ENCODE results near the gene UNC13A.

Gene UNC13A

DNA sequence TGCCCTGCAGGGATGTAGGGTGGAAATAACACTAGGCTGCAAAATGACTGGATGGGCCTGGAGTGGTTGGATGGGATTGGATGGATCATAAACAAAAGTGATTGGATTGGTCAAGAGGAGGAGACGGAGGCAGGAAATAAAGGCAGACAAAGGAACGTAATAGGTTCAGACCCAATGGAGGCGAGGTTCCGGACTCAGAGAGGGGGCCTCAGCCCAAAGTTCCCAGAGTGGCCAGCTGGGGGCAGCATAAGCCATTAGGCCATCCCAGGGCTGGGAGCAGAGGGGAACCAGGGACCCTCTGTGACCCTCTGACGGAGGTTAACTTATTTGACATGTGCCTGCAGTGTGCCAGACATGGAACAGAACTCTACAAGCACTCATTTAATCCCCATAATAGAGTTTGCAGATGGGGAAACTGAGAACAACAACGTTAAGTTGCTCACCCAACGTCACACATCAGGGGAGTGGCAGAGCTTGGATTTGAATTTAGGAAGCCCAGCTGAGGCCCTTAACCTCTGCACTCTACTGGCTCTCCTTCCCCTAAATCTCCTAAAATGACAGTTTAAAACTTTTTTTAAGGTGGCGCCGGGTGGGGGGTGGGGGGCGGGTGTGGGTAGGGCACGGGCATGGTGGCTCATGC is 15.8 kb upstream of the UNC13A start:
- Histone ChIP-seq H3K79me2 (ENCODE audit: insufficient read depth, low read length) (no peaks in the 10 kb centered on the region), H3K36me3 (ENCODE audit: insufficient read depth, low read length) (no peaks in the 10 kb centered on the region), H3K27ac (ENCODE audit: low read length) (no peak overlapping the region), H3K9ac (ENCODE audit: low read depth, low read length) (no peak overlapping the region), H2AFZ (ENCODE audit: low read depth, low read length) (no peak overlapping the region), H3K9me3 (ENCODE audit: insufficient read depth, low read length, severe bottlenecking) (no peaks in the 10 kb centered on the region), H3K4me2 (ENCODE audit: insufficient read depth, low read length) (no peak overlapping the region), H3K27me3 (ENCODE audit: insufficient read depth, low read length, poor library complexity) (peaks cover 2% of the 10 kb centered on the region), H4K20me1 (ENCODE audit: insufficient read depth, low read length) (no peaks in the 10 kb centered on the region), H3K4me1 (ENCODE audit: insufficient read depth, low read length) (no peaks in the 10 kb centered on the region), H3K4me3 (ENCODE audit: low read depth in 1 of 2, low read length in 2 of 2) (no peak overlapping the region)
- TF ChIP-seq EZH2 (IDR thresholded peaks at IDR 0.05; ENCODE audit: borderline replicate concordance, low read depth, low read length, severe bottlenecking) = no peak
- TF ChIP-seq, protein P1, sequence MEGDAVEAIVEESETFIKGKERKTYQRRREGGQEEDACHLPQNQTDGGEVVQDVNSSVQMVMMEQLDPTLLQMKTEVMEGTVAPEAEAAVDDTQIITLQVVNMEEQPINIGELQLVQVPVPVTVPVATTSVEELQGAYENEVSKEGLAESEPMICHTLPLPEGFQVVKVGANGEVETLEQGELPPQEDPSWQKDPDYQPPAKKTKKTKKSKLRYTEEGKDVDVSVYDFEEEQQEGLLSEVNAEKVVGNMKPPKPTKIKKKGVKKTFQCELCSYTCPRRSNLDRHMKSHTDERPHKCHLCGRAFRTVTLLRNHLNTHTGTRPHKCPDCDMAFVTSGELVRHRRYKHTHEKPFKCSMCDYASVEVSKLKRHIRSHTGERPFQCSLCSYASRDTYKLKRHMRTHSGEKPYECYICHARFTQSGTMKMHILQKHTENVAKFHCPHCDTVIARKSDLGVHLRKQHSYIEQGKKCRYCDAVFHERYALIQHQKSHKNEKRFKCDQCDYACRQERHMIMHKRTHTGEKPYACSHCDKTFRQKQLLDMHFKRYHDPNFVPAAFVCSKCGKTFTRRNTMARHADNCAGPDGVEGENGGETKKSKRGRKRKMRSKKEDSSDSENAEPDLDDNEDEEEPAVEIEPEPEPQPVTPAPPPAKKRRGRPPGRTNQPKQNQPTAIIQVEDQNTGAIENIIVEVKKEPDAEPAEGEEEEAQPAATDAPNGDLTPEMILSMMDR (IDR thresholded peaks at IDR 0.05; ENCODE audit: borderline replicate concordance, extremely low read depth, low read length, poor library complexity, severe bottlenecking) = peak; percentile 99
- ATAC-seq (ENCODE audit: insufficient read depth, low read depth) = peak; percentile 93
- peak; percentile 71 for DNase-seq

DNA sequence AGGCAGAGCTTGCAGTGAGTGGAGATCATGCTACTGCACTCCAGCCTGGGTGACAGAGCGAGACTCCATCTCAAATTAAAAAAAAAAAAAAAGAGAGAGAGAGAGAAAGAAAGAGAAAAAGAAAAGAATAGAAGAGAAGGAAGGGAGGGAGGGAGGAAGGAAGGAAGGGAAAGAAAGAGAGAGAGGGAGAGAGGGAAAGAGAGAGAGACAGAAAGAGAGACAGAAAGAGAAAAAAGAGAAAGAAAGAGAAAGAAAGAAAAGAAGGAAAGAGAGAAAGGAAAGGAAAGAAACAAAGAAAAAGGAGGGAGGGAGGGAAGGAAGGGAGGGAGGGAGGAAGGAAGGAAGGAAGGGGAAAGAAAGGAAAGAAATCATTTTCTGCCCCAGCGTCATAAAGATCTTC is 7.0 kb upstream of the UNC13A start:
- Histone ChIP-seq H4K20me1 (ENCODE audit: insufficient read depth, low read length) (no peaks in the 10 kb centered on the region), H3K36me3 (ENCODE audit: insufficient read depth, low read length) (no peaks in the 10 kb centered on the region), H3K27ac (ENCODE audit: low read length) (no peak overlapping the region), H3K79me2 (ENCODE audit: insufficient read depth, low read length) (no peaks in the 10 kb centered on the region), H3K9me3 (ENCODE audit: insufficient read depth, low read length, severe bottlenecking) (no peaks in the 10 kb centered on the region), H3K27me3 (ENCODE audit: insufficient read depth, low read length, poor library complexity) (peaks cover 10% of the 10 kb centered on the region), H3K4me3 (ENCODE audit: low read depth in 1 of 2, low read length in 2 of 2) (no peak overlapping the region), H2AFZ (ENCODE audit: low read depth, low read length) (no peak overlapping the region), H3K4me2 (ENCODE audit: insufficient read depth, low read length) (no peak overlapping the region), H3K4me1 (ENCODE audit: insufficient read depth, low read length) (no peaks in the 10 kb centered on the region), H3K9ac (ENCODE audit: low read depth, low read length) (no peak overlapping the region)
- TF ChIP-seq EZH2 (IDR thresholded peaks at IDR 0.05; ENCODE audit: borderline replicate concordance, low read depth, low read length, severe bottlenecking) = no peak
- TF ChIP-seq, protein P1 (IDR thresholded peaks at IDR 0.05; ENCODE audit: borderline replicate concordance, extremely low read depth, low read length, poor library complexity, severe bottlenecking) = no peak
- no peak for DNase-seq
- no peak for ATAC-seq (ENCODE audit: insufficient read depth, low read depth)

DNA sequence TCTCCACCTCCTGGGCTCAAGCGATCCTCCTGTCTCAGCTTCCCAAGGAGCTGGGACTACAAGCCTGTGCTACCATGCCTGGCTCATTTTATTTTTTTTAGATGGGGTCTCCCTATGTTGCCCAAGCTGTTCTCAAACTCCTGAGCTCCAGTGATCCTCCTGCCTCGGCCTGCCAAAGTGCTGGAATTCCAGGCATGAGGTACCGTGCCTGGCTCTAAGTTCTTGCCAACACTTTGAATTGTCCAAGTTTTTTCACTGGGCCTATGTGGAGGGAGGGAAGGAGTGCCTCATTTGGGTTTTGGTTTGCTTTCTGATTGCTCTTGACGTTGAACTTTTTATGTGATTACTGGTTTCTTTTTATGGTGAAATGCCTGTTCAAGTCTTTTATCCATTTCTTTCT is 4.4 kb upstream of the UNC13A start:
- H4K20me1 ChIP-seq (ENCODE audit: insufficient read depth, low read length) = no peaks in the 10 kb centered on the region
- peaks cover 6% of the 10 kb centered on the region for H3K27me3 ChIP-seq (ENCODE audit: insufficient read depth, low read length, poor library complexity)
- H3K4me1 ChIP-seq (ENCODE audit: insufficient read depth, low read length) = no peaks in the 10 kb centered on the region
- no peak overlapping the region for H3K4me3 ChIP-seq (ENCODE audit: low read depth in 1 of 2, low read length in 2 of 2)
- no peak overlapping the region for H3K9ac ChIP-seq (ENCODE audit: low read depth, low read length)
- H3K9me3 ChIP-seq (ENCODE audit: insufficient read depth, low read length, severe bottlenecking) = no peaks in the 10 kb centered on the region
- H3K36me3 ChIP-seq (ENCODE audit: insufficient read depth, low read length) = no peaks in the 10 kb centered on the region
- ATAC-seq (ENCODE audit: insufficient read depth, low read depth) (no peak), DNase-seq (no peak)
- no peaks in the 10 kb centered on the region for H3K79me2 ChIP-seq (ENCODE audit: insufficient read depth, low read length)
- H3K4me2 ChIP-seq (ENCODE audit: insufficient read depth, low read length) = no peak overlapping the region
- TF ChIP-seq, protein P1 (IDR thresholded peaks at IDR 0.05; ENCODE audit: borderline replicate concordance, extremely low read depth, low read length, poor library complexity, severe bottlenecking) = no peak
- H3K27ac ChIP-seq (ENCODE audit: low read length) = no peak overlapping the region
- no peak overlapping the region for H2AFZ ChIP-seq (ENCODE audit: low read depth, low read length)
